Epithelial cell of prostate (primary cell): Measurements from ENCODE around the gene ROBO1.
"Not testable (repeated sequence)": the region's sequence is repeated elsewhere in the genome, so short reads cannot be mapped to it uniquely, and the experiment has no call there.

ENCODE experiments used
- DNase-seq: peaks from one replicate; pipeline ENCODE4 v3.0.0-alpha.2; 2011; ENCODE audit warnings: low read depth, low spot score
- H3K27ac ChIP-seq: fragments of 450-650 bp; 2 replicates; pipeline ENCODE4 v1.5.1; 2017; ENCODE audit warnings: mild to moderate bottlenecking

Gene ROBO1

GRCh38 chr3:79339846-79340245 lies 428.0 kb downstream of the ROBO1 start:
- DNase-seq: peak; percentile 20
- no peak overlapping the region for H3K27ac ChIP-seq

GRCh38 chr3:79337798-79338197 lies 430.0 kb downstream of the ROBO1 start:
- H3K27ac ChIP-seq: no peak overlapping the region
- no peak for DNase-seq

- H3K27ac ChIP-seq: no peak overlapping the region
- DNase-seq: no peak
Observed at GRCh38 chr3:79329154-79329553, 438.6 kb downstream of the ROBO1 start.

GRCh38 chr3:79326642-79327041 lies 441.2 kb downstream of the ROBO1 start:
- H3K27ac ChIP-seq: no peak overlapping the region
- no peak for DNase-seq

- not testable (repeated sequence) for DNase-seq, H3K27ac ChIP-seq
Observed at GRCh38 chr3:79325833-79326383, 441.9 kb downstream of the ROBO1 start.

GRCh38 chr3:79317551-79318518 lies 450.0 kb downstream of the ROBO1 start:
- H3K27ac ChIP-seq: no peak overlapping the region
- DNase-seq: no peak

GRCh38 chr3:79314962-79315361 lies 452.8 kb downstream of the ROBO1 start:
- no peak overlapping the region for H3K27ac ChIP-seq
- DNase-seq: no peak

- peak; percentile 22 for DNase-seq
- no peak overlapping the region for H3K27ac ChIP-seq
Observed at GRCh38 chr3:79314544-79314943, 453.3 kb downstream of the ROBO1 start.

GRCh38 chr3:79310016-79310415 lies 457.8 kb downstream of the ROBO1 start:
- no peak overlapping the region for H3K27ac ChIP-seq
- DNase-seq: no peak

- H3K27ac ChIP-seq: no peak overlapping the region
- DNase-seq: no peak
Observed at GRCh38 chr3:79306934-79307570, 460.7 kb downstream of the ROBO1 start.

- not testable (repeated sequence) for H3K27ac ChIP-seq, DNase-seq
Observed at GRCh38 chr3:79299949-79300635, 467.7 kb downstream of the ROBO1 start.

- peak overlapping the region; percentile 8 for H3K27ac ChIP-seq
Observed at GRCh38 chr3:79297245-79297960, 470.4 kb downstream of the ROBO1 start.

GRCh38 chr3:79286882-79287281 lies 480.9 kb downstream of the ROBO1 start:
- no peak for DNase-seq
- H3K27ac ChIP-seq: no peak overlapping the region

More at GRCh38 chr3:79297245-79297960, 470.4 kb downstream of the ROBO1 start:
- peak; percentile 82 for DNase-seq

- DNase-seq: no peak
- H3K27ac ChIP-seq: no peak overlapping the region
Observed at GRCh38 chr3:79285871-79286270, 481.9 kb downstream of the ROBO1 start.

GRCh38 chr3:79285380-79285779 lies 482.4 kb downstream of the ROBO1 start:
- no peak for DNase-seq

GRCh38 chr3:79284781-79285180 lies 483.0 kb downstream of the ROBO1 start:
- no peak for DNase-seq

More at GRCh38 chr3:79285380-79285779, 482.4 kb downstream of the ROBO1 start:
- no peak overlapping the region for H3K27ac ChIP-seq

GRCh38 chr3:79278681-79279080 lies 489.1 kb downstream of the ROBO1 start:
- no peak overlapping the region for H3K27ac ChIP-seq
- no peak for DNase-seq

More at GRCh38 chr3:79284781-79285180, 483.0 kb downstream of the ROBO1 start:
- H3K27ac ChIP-seq: no peak overlapping the region

- no peak overlapping the region for H3K27ac ChIP-seq
- DNase-seq: no peak
Observed at GRCh38 chr3:79268422-79268821, 499.4 kb downstream of the ROBO1 start.

GRCh38 chr3:79264892-79265291 lies 502.9 kb downstream of the ROBO1 start:
- H3K27ac ChIP-seq: no peak overlapping the region
- no peak for DNase-seq

GRCh38 chr3:79263423-79263822 lies 504.4 kb downstream of the ROBO1 start:
- no peak for DNase-seq
- no peak overlapping the region for H3K27ac ChIP-seq
